ENCODE results near the gene GPR141. TPM values are rescaled to one million over a fixed set of nuclear protein-coding genes. Genes with fewer than 3 reads are reported as not detected.
A peak's percentile ranks its signal among the peaks of the same experiment; 100 is the strongest.

The GPR141 gene
- total RNA-seq, 1 experiment from 2014 or later = 1.8 TPM

DNA sequence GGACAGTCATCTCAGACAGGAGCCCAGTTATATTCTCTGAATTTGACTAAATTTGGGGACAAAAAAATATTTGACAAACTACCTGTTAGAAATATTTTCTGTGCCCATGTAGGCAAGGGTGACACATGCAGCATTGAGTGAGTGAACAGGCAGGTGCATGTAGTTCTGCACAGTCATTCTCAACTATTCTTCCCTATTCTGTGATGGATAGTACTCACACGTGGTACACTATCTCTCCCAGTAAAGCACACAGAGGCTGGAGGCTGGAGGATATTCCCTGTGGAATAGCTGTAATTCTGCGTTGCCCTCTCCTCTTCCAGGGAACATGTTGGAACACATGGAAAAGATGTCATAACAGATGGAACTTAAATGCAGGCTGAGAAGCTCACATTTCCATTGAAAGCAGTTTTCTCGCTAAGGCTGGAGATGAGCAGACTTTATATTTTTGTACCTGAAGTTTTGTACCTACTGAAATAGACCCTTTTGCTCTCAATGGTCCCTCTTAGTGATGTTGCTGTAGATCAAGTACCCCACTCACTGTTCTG is 75.0 kb downstream of the GPR141 start (continued):
- TF ChIP-seq, protein P1, sequence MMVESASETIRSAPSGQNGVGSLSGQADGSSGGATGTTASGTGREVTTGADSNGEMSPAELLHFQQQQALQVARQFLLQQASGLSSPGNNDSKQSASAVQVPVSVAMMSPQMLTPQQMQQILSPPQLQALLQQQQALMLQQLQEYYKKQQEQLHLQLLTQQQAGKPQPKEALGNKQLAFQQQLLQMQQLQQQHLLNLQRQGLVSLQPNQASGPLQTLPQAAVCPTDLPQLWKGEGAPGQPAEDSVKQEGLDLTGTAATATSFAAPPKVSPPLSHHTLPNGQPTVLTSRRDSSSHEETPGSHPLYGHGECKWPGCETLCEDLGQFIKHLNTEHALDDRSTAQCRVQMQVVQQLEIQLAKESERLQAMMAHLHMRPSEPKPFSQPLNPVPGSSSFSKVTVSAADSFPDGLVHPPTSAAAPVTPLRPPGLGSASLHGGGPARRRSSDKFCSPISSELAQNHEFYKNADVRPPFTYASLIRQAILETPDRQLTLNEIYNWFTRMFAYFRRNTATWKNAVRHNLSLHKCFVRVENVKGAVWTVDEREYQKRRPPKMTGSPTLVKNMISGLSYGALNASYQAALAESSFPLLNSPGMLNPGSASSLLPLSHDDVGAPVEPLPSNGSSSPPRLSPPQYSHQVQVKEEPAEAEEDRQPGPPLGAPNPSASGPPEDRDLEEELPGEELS (CRISPR knock-in tag; IDR thresholded peaks at IDR 0.05) = no peak

DNA sequence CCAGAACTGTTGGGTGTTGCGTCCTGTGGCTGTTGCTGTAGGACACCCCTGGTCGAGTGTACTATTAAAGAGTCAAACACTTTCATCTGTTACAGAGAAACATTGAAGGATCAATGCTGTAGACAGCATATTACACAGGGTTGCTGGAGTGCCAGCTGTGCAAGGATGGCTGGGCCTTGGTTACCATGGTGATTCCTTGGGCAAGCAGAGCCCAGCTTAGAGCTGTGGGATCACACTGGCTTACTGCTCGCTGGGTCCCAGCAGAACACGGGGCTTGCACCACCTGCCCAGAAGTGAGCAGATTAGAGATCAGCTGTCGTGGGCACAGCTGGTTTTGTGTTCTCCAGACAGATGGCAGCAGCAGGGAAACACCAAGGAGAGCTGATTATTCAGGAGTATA is 76.0 kb downstream of the GPR141 start:
- ChIA-PET CTCF (no interaction called here), POLR2A (no interaction called here)
- H3K36me3 Mint-ChIP-seq = peaks cover 4% of the 10 kb centered on the region
- H3K27ac Mint-ChIP-seq = no peak overlapping the region
- peaks cover 3% of the 10 kb centered on the region for H3K4me1 Mint-ChIP-seq
- TF ChIP-seq ESRRA (CRISPR knock-in tag; IDR thresholded peaks at IDR 0.05; ENCODE audit: borderline replicate concordance) (no peak), EMX1 (CRISPR knock-in tag; IDR thresholded peaks at IDR 0.05) (no peak), TCF7 (CRISPR knock-in tag; IDR thresholded peaks at IDR 0.05; ENCODE audit: low read depth) (no peak), ZNF138 (CRISPR knock-in tag; conservative IDR thresholded peaks at IDR 0.05) (no peak), ZNF121 (CRISPR knock-in tag; IDR thresholded peaks at IDR 0.05) (no peak), NR3C1 (CRISPR knock-in tag; conservative IDR thresholded peaks at IDR 0.05; ENCODE audit: low read depth) (no peak), TEAD4 (CRISPR knock-in tag; IDR thresholded peaks at IDR 0.05) (no peak), FOXP1 (CRISPR knock-in tag; IDR thresholded peaks at IDR 0.05; ENCODE audit: borderline replicate concordance) (no peak), SMAD3 (CRISPR knock-in tag; IDR thresholded peaks at IDR 0.05; ENCODE audit: borderline replicate concordance) (no peak), GABPB1 (CRISPR knock-in tag; IDR thresholded peaks at IDR 0.05) (no peak)
- TF ChIP-seq, protein P2, sequence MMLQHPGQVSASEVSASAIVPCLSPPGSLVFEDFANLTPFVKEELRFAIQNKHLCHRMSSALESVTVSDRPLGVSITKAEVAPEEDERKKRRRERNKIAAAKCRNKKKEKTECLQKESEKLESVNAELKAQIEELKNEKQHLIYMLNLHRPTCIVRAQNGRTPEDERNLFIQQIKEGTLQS (CRISPR knock-in tag; conservative IDR thresholded peaks at IDR 0.05) = no peak
- TF ChIP-seq, protein P3, sequence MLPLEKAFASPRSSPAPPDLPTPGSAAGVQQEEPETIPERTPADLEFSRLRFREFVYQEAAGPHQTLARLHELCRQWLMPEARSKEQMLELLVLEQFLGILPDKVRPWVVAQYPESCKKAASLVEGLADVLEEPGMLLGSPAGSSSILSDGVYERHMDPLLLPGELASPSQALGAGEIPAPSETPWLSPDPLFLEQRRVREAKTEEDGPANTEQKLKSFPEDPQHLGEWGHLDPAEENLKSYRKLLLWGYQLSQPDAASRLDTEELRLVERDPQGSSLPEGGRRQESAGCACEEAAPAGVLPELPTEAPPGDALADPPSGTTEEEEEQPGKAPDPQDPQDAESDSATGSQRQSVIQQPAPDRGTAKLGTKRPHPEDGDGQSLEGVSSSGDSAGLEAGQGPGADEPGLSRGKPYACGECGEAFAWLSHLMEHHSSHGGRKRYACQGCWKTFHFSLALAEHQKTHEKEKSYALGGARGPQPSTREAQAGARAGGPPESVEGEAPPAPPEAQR (CRISPR knock-in tag; IDR thresholded peaks at IDR 0.05) = no peak
- TF ChIP-seq, protein P4, sequence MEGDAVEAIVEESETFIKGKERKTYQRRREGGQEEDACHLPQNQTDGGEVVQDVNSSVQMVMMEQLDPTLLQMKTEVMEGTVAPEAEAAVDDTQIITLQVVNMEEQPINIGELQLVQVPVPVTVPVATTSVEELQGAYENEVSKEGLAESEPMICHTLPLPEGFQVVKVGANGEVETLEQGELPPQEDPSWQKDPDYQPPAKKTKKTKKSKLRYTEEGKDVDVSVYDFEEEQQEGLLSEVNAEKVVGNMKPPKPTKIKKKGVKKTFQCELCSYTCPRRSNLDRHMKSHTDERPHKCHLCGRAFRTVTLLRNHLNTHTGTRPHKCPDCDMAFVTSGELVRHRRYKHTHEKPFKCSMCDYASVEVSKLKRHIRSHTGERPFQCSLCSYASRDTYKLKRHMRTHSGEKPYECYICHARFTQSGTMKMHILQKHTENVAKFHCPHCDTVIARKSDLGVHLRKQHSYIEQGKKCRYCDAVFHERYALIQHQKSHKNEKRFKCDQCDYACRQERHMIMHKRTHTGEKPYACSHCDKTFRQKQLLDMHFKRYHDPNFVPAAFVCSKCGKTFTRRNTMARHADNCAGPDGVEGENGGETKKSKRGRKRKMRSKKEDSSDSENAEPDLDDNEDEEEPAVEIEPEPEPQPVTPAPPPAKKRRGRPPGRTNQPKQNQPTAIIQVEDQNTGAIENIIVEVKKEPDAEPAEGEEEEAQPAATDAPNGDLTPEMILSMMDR (IDR thresholded peaks at IDR 0.05) = no peak
- TF ChIP-seq, protein P5, sequence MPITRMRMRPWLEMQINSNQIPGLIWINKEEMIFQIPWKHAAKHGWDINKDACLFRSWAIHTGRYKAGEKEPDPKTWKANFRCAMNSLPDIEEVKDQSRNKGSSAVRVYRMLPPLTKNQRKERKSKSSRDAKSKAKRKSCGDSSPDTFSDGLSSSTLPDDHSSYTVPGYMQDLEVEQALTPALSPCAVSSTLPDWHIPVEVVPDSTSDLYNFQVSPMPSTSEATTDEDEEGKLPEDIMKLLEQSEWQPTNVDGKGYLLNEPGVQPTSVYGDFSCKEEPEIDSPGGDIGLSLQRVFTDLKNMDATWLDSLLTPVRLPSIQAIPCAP (CRISPR knock-in tag; IDR thresholded peaks at IDR 0.05) = no peak
- TF ChIP-seq, protein P6, sequence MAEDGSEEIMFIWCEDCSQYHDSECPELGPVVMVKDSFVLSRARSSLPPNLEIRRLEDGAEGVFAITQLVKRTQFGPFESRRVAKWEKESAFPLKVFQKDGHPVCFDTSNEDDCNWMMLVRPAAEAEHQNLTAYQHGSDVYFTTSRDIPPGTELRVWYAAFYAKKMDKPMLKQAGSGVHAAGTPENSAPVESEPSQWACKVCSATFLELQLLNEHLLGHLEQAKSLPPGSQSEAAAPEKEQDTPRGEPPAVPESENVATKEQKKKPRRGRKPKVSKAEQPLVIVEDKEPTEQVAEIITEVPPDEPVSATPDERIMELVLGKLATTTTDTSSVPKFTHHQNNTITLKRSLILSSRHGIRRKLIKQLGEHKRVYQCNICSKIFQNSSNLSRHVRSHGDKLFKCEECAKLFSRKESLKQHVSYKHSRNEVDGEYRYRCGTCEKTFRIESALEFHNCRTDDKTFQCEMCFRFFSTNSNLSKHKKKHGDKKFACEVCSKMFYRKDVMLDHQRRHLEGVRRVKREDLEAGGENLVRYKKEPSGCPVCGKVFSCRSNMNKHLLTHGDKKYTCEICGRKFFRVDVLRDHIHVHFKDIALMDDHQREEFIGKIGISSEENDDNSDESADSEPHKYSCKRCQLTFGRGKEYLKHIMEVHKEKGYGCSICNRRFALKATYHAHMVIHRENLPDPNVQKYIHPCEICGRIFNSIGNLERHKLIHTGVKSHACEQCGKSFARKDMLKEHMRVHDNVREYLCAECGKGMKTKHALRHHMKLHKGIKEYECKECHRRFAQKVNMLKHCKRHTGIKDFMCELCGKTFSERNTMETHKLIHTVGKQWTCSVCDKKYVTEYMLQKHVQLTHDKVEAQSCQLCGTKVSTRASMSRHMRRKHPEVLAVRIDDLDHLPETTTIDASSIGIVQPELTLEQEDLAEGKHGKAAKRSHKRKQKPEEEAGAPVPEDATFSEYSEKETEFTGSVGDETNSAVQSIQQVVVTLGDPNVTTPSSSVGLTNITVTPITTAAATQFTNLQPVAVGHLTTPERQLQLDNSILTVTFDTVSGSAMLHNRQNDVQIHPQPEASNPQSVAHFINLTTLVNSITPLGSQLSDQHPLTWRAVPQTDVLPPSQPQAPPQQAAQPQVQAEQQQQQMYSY (CRISPR knock-in tag; IDR thresholded peaks at IDR 0.05) = no peak
- TF ChIP-seq, protein P1 (CRISPR knock-in tag; IDR thresholded peaks at IDR 0.05) = no peak
- TF ChIP-seq, protein P7, sequence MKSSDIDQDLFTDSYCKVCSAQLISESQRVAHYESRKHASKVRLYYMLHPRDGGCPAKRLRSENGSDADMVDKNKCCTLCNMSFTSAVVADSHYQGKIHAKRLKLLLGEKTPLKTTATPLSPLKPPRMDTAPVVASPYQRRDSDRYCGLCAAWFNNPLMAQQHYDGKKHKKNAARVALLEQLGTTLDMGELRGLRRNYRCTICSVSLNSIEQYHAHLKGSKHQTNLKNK (CRISPR knock-in tag; IDR thresholded peaks at IDR 0.05) = no peak
- peaks cover 13% of the 10 kb centered on the region for H3K9me3 Mint-ChIP-seq
- no peak for DNase-seq (ENCODE audit: low spot score)
- ATAC-seq = peak; percentile 60
- H3K27me3 Mint-ChIP-seq (ENCODE audit: low read depth) = no peaks in the 10 kb centered on the region
- no peak overlapping the region for H3K4me3 Mint-ChIP-seq

Data from WTC11 (cell line).